ENCODE data around the gene PRDM16. TPM values are rescaled to one million over a fixed set of nuclear protein-coding genes. Genes with fewer than 3 reads are reported as not detected.

Gene PRDM16
- total and polyA plus RNA-seq, 2 of the 13 experiments (the other 11 are each of a cell fraction or from before 2014, with no cell fraction given), result 0.15 to 0.81 TPM

DNA sequence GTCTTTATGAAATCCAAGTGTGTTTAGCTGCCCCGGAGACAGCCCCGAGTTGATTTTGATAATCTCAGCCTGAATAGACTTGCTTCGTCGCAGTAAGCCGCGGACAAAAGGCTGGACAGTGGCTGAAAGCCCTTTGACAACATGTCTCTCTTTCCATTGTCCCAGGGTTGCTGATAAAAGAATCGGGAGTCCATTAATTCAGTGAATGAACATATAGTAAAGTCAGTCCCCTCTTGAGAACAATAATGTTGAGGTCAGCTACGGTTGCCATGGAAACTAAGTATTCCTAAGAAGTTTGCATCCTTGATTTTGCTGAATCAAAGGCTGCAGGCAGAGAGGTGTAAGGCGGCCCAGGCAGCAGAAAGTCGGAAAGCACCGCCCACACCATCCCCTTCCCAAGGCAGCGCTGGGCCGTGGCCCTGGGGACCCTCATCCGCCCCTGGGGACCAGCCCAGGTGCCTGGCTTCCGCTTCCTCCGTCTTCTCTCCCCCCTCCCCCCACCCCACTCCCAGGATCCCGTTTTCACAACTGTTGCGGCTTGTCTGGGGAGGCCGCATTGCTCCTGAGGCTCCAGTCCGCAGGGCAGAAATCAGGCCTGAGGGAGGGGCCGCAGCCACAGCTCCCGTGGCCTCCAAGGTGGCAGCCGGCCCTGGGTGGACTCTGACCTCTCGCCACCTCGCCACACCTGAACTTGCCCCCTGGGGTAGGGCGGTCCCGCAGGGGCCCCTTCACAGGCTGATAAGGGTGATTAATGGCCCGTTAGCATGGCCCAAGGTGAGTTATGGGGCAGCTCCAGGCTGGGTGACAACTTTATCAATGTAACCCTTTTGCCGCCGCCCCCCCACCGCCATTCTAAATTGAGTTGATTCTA lies 180.9 kb downstream of the PRDM16 start (continued):
- TF ChIP-seq E2F2 (CRISPR knock-in tag; IDR thresholded peaks at IDR 0.05; ENCODE audit: borderline replicate concordance) (no peak), TFDP2 (CRISPR knock-in tag; IDR thresholded peaks at IDR 0.05) (no peak), ZNF550 (CRISPR knock-in tag; IDR thresholded peaks at IDR 0.05; ENCODE audit: borderline replicate concordance) (no peak), ZFP36L2 (CRISPR knock-in tag; IDR thresholded peaks at IDR 0.05) (no peak), ZNF234 (CRISPR knock-in tag; conservative IDR thresholded peaks at IDR 0.05) (no peak), HOXA9 (CRISPR knock-in tag; IDR thresholded peaks at IDR 0.05; ENCODE audit: borderline replicate concordance) (peak; percentile 49; the same call in 1 of the 2 replicates), ZSCAN21 (CRISPR knock-in tag; IDR thresholded peaks at IDR 0.05; ENCODE audit: borderline replicate concordance) (no peak), ZBTB14 (CRISPR knock-in tag; IDR thresholded peaks at IDR 0.05) (no peak), SMARCE1 (IDR thresholded peaks at IDR 0.05; ENCODE audit: borderline replicate concordance) (no peak), JUN (CRISPR knock-in tag; IDR thresholded peaks at IDR 0.05) (no peak), ATF7-NPFF (CRISPR knock-in tag; IDR thresholded peaks at IDR 0.05; ENCODE audit: low read depth) (no peak), ZSCAN22 (CRISPR knock-in tag; IDR thresholded peaks at IDR 0.05) (no peak), ESRRA (CRISPR knock-in tag; IDR thresholded peaks at IDR 0.05; ENCODE audit: low read depth) (0 out of 2 replicates have a peak, but pooled peaks have one; percentile 40), ZNF205 (CRISPR knock-in tag; IDR thresholded peaks at IDR 0.05) (no peak), ZNF780A (CRISPR knock-in tag; IDR thresholded peaks at IDR 0.05) (no peak), ATF1 (CRISPR knock-in tag; IDR thresholded peaks at IDR 0.05) (no peak), ZNF883 (CRISPR knock-in tag; IDR thresholded peaks at IDR 0.05; ENCODE audit: not compliant biosample characterization) (no peak), ZFP36 (IDR thresholded peaks at IDR 0.05; ENCODE audit: borderline replicate concordance, low read depth, low read length, partially characterized antibody) (no peak), ZNF782 (CRISPR knock-in tag; IDR thresholded peaks at IDR 0.05; ENCODE audit: borderline replicate concordance) (no peak), SIX4 (CRISPR knock-in tag; IDR thresholded peaks at IDR 0.05) (no peak)
- TF ChIP-seq, protein P1, sequence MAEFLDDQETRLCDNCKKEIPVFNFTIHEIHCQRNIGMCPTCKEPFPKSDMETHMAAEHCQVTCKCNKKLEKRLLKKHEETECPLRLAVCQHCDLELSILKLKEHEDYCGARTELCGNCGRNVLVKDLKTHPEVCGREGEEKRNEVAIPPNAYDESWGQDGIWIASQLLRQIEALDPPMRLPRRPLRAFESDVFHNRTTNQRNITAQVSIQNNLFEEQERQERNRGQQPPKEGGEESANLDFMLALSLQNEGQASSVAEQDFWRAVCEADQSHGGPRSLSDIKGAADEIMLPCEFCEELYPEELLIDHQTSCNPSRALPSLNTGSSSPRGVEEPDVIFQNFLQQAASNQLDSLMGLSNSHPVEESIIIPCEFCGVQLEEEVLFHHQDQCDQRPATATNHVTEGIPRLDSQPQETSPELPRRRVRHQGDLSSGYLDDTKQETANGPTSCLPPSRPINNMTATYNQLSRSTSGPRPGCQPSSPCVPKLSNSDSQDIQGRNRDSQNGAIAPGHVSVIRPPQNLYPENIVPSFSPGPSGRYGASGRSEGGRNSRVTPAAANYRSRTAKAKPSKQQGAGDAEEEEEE (CRISPR knock-in tag; IDR thresholded peaks at IDR 0.05; ENCODE audit: borderline replicate concordance), result no peak
- TF ChIP-seq, protein P2, sequence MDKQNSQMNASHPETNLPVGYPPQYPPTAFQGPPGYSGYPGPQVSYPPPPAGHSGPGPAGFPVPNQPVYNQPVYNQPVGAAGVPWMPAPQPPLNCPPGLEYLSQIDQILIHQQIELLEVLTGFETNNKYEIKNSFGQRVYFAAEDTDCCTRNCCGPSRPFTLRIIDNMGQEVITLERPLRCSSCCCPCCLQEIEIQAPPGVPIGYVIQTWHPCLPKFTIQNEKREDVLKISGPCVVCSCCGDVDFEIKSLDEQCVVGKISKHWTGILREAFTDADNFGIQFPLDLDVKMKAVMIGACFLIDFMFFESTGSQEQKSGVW (CRISPR knock-in tag; IDR thresholded peaks at IDR 0.05; ENCODE audit: borderline replicate concordance), result no peak
- TF ChIP-seq, protein P3, sequence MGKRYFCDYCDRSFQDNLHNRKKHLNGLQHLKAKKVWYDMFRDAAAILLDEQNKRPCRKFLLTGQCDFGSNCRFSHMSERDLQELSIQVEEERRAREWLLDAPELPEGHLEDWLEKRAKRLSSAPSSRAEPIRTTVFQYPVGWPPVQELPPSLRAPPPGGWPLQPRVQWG (CRISPR knock-in tag; IDR thresholded peaks at IDR 0.05; ENCODE audit: borderline replicate concordance, low read depth), result no peak
